PC-3 (cell line): ENCODE results near the gene ADAMTS17. TPM values are rescaled to one million over a fixed set of nuclear protein-coding genes. Genes with fewer than 3 reads are reported as not detected.

Source experiments
- ATAC-seq: fragments of 200-7000 bp; cut with Tn5 transposase; 2 replicates; pipeline ENCODE4 v1.9.1; 2020; ENCODE audit warnings: mild to moderate bottlenecking, moderate library complexity
- BruUV-seq: library from RNA; stranded (reverse); fragments of 400-500 nt; replicated peaks from 2 replicates; lab custom pipeline; 2021; lab: Mats Ljungman, UMichigan
- CTCF ChIA-PET: fragments of 300-600 bp; sonication (Branson Sonifier 250); formaldehyde crosslinking; loops from one replicate; lab custom pipeline; 2022; ENCODE audit warnings: antibody characterized with exemption; lab: Charles Lee
- POLR2A ChIA-PET: fragments of 300-600 bp; sonication (Branson Sonifier 250); formaldehyde crosslinking; loops from one replicate; lab custom pipeline; 2022; ENCODE audit warnings: antibody characterized with exemption; ENCODE audit not compliant: unreplicated experiment; lab: Charles Lee
- DNase-seq: peaks from one replicate; pipeline ENCODE4 v3.0.0-alpha.2; 2015
- H2AFZ ChIP-seq: fragments of 300-600 bp; sonication (generic); 2 replicates; pipeline ENCODE4 v1.6.0; 2016; ENCODE audit warnings: antibody characterized with exemption, low read length
- H3F3A ChIP-seq: fragments of 300-600 bp; sonication (generic); one replicate; pipeline ENCODE4 v1.6.0; 2017; ENCODE audit warnings: antibody characterized with exemption, low read length, control low read depth, mild to moderate bottlenecking; ENCODE audit not compliant: unreplicated experiment
- H3K27ac ChIP-seq: fragments of 300-600 bp; sonication (generic); 2 replicates; pipeline ENCODE4 v1.5.1; 2016; ENCODE audit warnings: mild to moderate bottlenecking, low read length
- H3K27me3 ChIP-seq: fragments of 300-600 bp; sonication (generic); 2 replicates; pipeline ENCODE4 v1.6.1; 2016; ENCODE audit warnings: low read length, mixed read lengths
- H3K36me3 ChIP-seq: fragments of 300-600 bp; sonication (generic); 2 replicates; pipeline ENCODE4 v1.6.1; 2016; ENCODE audit warnings: low read depth, mixed run types, low read length, mixed read lengths
- H3K4me1 ChIP-seq: fragments of 300-600 bp; sonication (generic); 2 replicates; pipeline ENCODE4 v1.5.1; 2016; ENCODE audit warnings: low read length; ENCODE audit not compliant: insufficient read depth
- H3K4me2 ChIP-seq: fragments of 300-600 bp; sonication (generic); 2 replicates; pipeline ENCODE4 v1.6.0; 2016; ENCODE audit warnings: low read length
- H3K4me3 ChIP-seq: fragments of 300-600 bp; sonication (generic); 2 replicates; pipeline ENCODE4 v1.5.1; 2016; ENCODE audit warnings: mild to moderate bottlenecking, low read length, mixed read lengths
- H3K79me2 ChIP-seq: fragments of 300-600 bp; sonication (generic); 2 replicates; pipeline ENCODE4 v1.6.1; 2017; ENCODE audit warnings: low read length, mixed read lengths
- H3K9ac ChIP-seq: fragments of 300-600 bp; sonication (generic); 2 replicates; pipeline ENCODE4 v1.6.0; 2016; ENCODE audit warnings: mild to moderate bottlenecking, low read length
- H3K9me2 ChIP-seq: fragments of 300-600 bp; sonication (generic); replicated peaks from 2 replicates; pipeline ENCODE4 v1.6.1; 2016; ENCODE audit warnings: mixed run types, low read length, mixed read lengths
- H3K9me3 ChIP-seq: fragments of 300-600 bp; sonication (generic); 2 replicates; pipeline ENCODE4 v1.6.1; 2016; ENCODE audit warnings: low read length, mixed read lengths
- H4K20me1 ChIP-seq: fragments of 300-600 bp; sonication (generic); 2 replicates; pipeline ENCODE4 v1.6.1; 2016; ENCODE audit warnings: low read length, mixed read lengths
- EZH2 ChIP-seq: fragments of 300-600 bp; sonication (generic); IDR thresholded peaks from one replicate; pipeline ENCODE4 v1.6.1; 2017; ENCODE audit warnings: antibody characterized with exemption, mild to moderate bottlenecking, low read length; ENCODE audit not compliant: unreplicated experiment
- EZH2phosphoT487 ChIP-seq: fragments of 300-600 bp; sonication (generic); IDR thresholded peaks from 2 replicates; pipeline ENCODE4 v1.6.1; 2018; ENCODE audit warnings: mild to moderate bottlenecking, antibody characterized with exemption, low read length, borderline replicate concordance
- intact Hi-C: fragments of 100-400 bp; cut with micrococcal nuclease; formaldehyde crosslinking; loops from 2 replicates; pipeline ENCODE4 v1.9.0; 2023
- total RNA-seq: library from RNA; depleted of rRNA; stranded (reverse); fragments of >200 nt; gene quantifications from 2 replicates; pipeline ENCODE4 v1.2.3, GENCODE V29; 2014
- TF ChIP-seq, protein P1 (sequence below): fragments of 300-600 bp; sonication (generic); conservative IDR thresholded peaks from 2 replicates; pipeline ENCODE4 v1.5.1; 2017; ENCODE audit warnings: antibody characterized with exemption, low read depth, mild to moderate bottlenecking, low read length

The ADAMTS17 gene
- total RNA-seq, 1 experiment from 2014 or later, result 6.9 TPM

DNA sequence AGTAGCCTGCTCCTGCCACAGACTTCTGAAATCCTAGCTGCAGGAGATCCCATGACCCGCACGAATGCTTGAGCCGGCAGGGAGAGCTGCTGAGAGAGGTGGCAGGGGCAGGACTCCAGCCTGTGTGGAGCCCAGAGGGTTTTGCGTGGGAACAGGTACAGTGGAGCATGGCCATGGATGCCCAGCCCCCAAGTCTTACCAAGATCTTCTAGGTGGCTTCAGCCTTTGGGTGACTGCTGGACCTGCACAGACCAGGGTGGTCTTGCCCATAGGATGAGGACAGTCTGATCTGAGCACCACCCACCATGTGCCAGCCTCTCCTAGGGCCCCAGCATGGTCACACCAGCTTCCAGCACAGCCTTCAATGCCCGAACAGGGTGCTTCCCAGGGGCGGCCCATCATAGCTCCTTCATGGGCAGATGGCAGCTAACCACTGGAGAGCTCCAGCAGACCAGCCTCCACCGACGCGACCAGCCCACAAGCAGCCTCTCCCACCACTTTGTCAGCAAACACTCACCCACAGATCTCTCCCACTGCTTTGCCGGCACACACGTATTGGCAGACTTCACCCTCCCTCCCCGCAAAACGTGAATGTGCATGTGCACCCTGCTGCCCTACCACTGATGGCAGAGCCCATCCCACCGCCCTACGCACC is 56.0 kb downstream of the ADAMTS17 start:
- H2AFZ ChIP-seq, result no peak overlapping the region
- H3F3A ChIP-seq, result no peaks in the 10 kb centered on the region
- no peaks in the 10 kb centered on the region for H3K36me3 ChIP-seq
- POLR2A ChIA-PET, result no interaction called here
- H3K4me3 ChIP-seq, result no peak overlapping the region
- BruUV-seq, result no TSS peak
- no peak overlapping the region for H3K9ac ChIP-seq
- DNase-seq (no peak), ATAC-seq (no peak)
- H3K4me2 ChIP-seq, result no peak overlapping the region
- H3K27ac ChIP-seq, result no peak overlapping the region
- intact Hi-C loops, result no loop called here
- CTCF ChIA-PET, result no interaction called here
- no peaks in the 10 kb centered on the region for H4K20me1 ChIP-seq
- no peaks in the 10 kb centered on the region for H3K9me2 ChIP-seq
- no peaks in the 10 kb centered on the region for H3K79me2 ChIP-seq
- no peaks in the 10 kb centered on the region for H3K27me3 ChIP-seq
- peaks cover 25% of the 10 kb centered on the region for H3K4me1 ChIP-seq
- no peaks in the 10 kb centered on the region for H3K9me3 ChIP-seq
- TF ChIP-seq EZH2 (no peak), EZH2phosphoT487 (no peak)
- TF ChIP-seq, protein P1, sequence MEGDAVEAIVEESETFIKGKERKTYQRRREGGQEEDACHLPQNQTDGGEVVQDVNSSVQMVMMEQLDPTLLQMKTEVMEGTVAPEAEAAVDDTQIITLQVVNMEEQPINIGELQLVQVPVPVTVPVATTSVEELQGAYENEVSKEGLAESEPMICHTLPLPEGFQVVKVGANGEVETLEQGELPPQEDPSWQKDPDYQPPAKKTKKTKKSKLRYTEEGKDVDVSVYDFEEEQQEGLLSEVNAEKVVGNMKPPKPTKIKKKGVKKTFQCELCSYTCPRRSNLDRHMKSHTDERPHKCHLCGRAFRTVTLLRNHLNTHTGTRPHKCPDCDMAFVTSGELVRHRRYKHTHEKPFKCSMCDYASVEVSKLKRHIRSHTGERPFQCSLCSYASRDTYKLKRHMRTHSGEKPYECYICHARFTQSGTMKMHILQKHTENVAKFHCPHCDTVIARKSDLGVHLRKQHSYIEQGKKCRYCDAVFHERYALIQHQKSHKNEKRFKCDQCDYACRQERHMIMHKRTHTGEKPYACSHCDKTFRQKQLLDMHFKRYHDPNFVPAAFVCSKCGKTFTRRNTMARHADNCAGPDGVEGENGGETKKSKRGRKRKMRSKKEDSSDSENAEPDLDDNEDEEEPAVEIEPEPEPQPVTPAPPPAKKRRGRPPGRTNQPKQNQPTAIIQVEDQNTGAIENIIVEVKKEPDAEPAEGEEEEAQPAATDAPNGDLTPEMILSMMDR, result no peak

GRCh38 chr15:100284701-100285100 is 57.1 kb downstream of the ADAMTS17 start:
- intact Hi-C loops, result no loop called here
- Histone ChIP-seq H3K4me3 (no peak overlapping the region), H3F3A (no peaks in the 10 kb centered on the region), H2AFZ (no peak overlapping the region), H3K4me1 (peaks cover 21% of the 10 kb centered on the region), H3K9ac (no peak overlapping the region), H3K9me3 (no peaks in the 10 kb centered on the region), H3K27ac (peak overlapping the region; percentile 17; the same call in 1 of the 2 replicates), H3K36me3 (no peaks in the 10 kb centered on the region), H4K20me1 (no peaks in the 10 kb centered on the region), H3K9me2 (no peaks in the 10 kb centered on the region), H3K4me2 (peak overlapping the region; percentile 29; the same call in 1 of the 2 replicates), H3K79me2 (no peaks in the 10 kb centered on the region), H3K27me3 (no peaks in the 10 kb centered on the region)
- no TSS peak for BruUV-seq
- DNase-seq (no peak), ATAC-seq (no peak)
- POLR2A ChIA-PET, result no interaction called here
- TF ChIP-seq EZH2phosphoT487 (no peak), EZH2 (no peak)
- TF ChIP-seq, protein P1, result no peak
- CTCF ChIA-PET, result no interaction called here

GRCh38 chr15:100284191-100284590 is 57.6 kb downstream of the ADAMTS17 start:
- Histone ChIP-seq H3K4me2 (peak overlapping the region; percentile 29; the same call in 1 of the 2 replicates), H4K20me1 (no peaks in the 10 kb centered on the region), H3K27ac (peak overlapping the region; percentile 17; the same call in 1 of the 2 replicates), H3K9me2 (no peaks in the 10 kb centered on the region), H3F3A (no peaks in the 10 kb centered on the region), H3K79me2 (no peaks in the 10 kb centered on the region), H3K27me3 (no peaks in the 10 kb centered on the region), H3K9ac (no peak overlapping the region), H3K9me3 (no peaks in the 10 kb centered on the region), H3K4me3 (no peak overlapping the region), H3K36me3 (no peaks in the 10 kb centered on the region), H2AFZ (no peak overlapping the region), H3K4me1 (peaks cover 21% of the 10 kb centered on the region)
- ChIA-PET CTCF (no interaction called here), POLR2A (no interaction called here)
- DNase-seq (peak; percentile 92), ATAC-seq (peak; percentile 74)
- no TSS peak for BruUV-seq
- intact Hi-C loops, result no loop called here
- TF ChIP-seq EZH2 (no peak), EZH2phosphoT487 (no peak)
- TF ChIP-seq, protein P1, result no peak
